Activated gamma-delta T cell (primary cell): ENCODE measurements around the gene ZBTB32.

Experiments used
- DNase-seq: peaks from one replicate; lab custom pipeline; 2025; lab: John Stamatoyannopoulos, UW

ZBTB32 gene

DNA sequence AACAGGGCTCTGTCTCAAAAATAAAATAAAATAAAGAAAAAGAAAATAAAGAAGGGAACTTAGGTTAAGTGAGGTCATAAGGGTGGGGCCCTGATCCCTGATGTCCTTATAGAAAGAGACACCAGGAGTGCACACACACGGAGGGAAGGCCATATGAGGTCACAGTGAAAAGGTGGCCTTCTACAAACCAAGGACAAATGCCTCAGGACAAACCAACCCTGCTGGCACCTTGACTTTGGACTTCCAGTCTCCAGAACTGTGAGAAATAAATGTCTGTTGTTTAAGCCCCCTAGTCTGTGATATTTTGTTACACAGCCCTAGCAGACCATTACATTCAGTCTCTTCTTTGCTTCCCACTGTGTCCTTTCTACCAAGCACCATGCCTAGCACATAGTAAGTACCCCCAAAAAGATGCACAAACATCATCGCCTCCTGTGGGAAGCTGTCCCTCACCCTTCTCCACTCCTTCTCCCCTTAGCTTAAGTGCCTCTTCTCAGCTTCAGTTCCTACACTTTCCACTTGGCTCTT, 8.4 kb upstream of the ZBTB32 start:
- DNase-seq: no peak

DNA sequence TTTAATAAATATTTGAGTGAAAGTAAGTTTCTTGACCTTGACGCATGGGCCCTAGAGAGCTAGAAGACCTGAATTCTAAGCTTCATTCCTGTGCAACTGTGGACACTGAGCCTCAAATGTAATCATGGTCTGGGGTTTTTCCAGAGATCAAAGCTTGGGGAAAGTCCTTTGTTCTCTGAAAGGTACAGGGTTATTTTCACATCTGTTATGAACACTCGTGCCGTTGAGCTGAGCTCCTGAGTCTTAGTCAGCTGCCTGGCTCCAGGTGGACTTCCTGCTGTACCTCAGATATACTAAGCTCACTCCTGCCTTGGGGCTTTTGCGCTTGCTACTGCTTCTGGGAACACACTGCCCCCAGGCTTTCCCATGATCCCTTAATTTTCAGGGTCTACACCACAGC, 7.5 kb upstream of the ZBTB32 start:
- DNase-seq: no peak

DNA sequence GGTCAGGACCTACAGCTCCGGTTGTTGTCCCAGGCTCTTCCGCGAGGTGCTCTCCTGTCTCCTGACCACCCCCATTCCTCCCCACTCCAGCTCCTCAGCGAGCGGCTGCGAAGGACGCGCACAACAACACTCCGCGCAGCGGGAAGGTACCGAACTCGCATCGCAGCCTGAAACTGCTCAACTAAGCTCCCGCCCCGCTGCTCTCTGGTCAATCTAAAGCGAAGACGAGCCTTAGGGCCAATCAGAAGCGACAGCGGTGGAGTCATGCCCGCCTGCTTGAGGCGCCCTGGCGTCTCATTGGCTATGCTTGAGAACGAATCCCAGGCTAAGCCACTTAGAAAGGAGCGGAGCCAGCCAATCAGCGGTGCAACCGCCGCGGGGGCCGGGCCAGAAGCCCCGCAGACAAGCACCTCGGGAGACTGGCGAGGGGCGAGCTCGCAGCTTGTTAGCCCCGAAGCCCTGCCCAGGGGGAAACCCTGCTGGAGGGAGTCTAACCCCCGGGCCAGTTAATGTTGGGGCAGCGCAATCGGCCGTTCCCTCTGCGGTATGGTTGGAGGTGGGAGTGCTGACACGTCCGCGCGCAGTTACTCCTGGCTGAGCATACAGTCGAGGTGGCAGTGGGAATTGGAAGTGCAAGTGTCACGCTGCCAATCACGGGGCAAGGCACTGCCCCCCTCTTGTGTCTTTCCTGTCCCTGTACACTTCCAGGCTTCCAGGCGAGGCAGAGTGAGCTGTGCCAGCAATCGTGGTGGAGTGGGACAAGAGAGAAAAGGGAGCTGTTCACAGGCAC, 1.9 kb upstream of the ZBTB32 start:
- peak; percentile 77 for DNase-seq

DNA sequence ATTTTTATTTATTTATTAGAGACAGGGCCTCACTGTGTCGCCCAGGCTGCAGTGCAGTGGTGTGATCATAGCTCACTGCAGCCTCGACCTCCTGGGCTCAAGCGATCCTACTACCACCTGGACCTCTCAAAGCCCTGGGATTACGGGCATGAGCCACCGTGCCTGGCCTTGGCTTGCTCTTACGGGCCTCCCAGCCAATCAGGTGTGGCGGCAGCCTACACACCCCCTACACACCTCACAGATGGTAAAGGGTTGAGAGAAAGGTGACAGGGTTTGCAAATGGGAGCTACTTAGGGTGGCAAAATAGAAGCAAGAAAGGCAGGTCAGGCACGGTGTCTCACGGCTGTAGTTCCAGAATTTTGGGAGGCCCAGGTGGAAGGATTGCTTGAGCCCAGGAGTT, 1.0 kb upstream of the ZBTB32 start:
- DNase-seq: no peak

DNA sequence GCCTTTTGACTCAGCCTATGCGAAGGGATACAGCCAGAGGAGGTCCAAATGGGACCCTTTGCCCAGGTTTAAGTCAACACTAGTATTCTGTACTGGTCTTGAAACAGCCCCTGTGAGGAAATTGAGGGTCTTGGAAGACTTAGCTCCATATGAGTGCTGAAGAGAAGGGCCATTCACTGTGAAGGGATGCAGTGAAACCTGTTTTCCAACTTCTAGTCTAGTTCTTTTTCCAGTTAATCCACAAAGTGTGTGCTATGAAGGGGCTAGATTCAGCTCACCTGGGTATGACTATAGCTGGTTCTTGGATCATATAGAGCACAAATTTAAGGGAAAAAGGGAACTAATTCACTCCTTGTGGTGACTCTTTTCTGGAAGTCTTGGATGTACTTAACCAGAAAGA, 4.0 kb downstream of the ZBTB32 start:
- no peak for DNase-seq

DNA sequence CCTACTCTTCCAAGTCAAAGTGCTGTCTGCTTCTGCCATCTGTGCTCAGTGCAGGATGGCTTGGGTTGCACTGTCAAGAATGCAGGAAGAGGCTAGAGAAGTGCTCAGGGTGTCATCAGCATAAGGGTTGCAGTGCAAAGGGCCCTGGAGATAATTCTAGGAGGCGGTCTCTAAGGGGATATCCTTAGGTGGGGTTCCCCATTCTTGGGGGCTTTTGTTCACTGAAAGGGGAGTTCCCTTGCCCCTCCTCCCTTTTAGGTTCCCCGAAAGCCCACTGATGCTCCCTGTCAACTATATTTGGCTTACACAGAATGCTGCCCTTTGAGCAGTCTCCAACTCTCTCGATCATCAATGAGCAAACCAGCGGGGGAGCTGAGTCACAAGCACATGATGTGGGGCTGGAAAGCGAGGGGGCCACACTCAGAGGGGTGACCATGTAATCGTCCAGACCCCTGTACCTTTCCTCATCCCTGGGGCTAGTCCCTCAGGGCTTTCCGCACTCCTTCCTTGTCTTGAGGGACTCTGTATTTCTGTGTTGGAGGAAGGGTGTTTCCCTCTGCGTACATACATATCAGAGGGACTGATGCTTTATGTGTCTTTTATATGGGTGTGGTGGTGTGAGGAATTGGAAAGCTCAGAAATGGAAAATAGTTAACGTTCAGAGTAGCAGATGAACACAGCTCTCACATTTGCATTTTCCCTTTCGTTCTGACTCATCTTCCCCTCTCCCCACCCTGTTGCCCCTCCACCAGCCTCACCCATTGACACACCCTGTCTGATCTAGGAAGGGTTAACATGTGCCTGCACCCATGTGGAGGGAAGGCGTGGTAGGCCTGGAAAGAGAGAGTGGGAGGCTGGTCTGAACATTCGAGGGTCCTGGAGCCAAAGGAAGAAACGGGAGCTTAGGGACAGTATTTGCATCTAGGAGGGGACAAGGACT, 6.7 kb downstream of the ZBTB32 start:
- no peak for DNase-seq

DNA sequence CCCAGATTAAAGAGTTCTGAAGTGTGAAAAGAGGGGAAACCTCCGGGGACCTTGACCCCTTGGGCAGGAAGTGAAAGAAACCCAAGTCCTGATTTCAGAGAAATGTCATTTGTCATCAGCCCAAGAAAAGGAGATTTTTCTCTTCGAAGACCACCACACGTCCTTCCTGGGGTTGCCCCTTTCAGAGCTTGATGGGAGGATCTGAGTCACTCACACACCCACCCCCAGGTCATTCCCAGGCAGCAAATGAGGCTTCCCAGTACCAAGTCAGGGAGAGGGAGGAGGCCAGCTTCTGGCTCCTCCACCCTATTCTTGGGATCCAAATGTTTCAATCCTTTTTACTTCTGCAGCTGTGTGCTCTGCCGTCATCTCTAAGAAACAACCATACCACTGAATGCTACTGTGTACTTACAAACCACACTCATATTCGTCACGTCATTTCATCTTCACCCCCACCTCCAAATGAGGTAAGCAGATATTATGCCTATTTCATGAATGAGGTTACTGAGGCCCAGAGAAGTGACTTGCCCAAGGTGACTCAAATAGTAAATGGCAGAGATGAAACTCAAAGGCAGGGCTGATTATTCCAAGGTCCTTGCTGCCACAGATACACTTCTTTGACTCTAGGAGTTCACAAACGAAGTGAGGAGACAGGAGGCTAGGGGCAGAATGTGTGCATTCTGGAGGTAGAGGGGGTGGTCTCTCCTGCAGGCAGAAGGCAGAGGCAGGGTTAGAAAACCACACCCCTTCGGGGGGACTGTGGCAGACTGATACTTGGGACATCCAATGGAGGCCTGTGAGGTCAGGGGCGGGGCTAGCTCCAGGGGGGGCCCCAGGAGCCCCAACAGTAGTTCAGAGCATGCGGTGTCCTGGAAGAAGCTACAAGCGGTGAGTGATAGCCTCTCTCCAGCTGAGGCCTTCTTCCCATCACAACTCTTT, 8.5 kb downstream of the ZBTB32 start:
- DNase-seq: no peak

DNA sequence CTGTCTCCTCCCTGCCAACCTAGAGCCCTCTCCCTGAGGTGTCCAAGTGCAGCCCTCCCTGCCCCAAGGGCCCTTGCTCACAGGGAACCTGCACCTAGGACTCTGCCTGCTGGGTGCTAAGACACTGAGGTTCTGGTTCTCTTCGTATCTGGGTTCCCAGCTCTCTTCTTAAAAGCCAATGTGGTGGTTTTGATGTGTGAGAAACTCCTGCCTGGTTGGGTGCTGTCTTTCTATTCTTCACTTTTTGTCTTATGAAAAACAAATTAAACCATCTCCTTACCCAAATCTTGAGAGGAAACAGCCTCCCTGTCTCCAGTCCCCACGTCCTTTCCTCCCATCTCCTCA, 9.1 kb downstream of the ZBTB32 start:
- no peak for DNase-seq

DNA sequence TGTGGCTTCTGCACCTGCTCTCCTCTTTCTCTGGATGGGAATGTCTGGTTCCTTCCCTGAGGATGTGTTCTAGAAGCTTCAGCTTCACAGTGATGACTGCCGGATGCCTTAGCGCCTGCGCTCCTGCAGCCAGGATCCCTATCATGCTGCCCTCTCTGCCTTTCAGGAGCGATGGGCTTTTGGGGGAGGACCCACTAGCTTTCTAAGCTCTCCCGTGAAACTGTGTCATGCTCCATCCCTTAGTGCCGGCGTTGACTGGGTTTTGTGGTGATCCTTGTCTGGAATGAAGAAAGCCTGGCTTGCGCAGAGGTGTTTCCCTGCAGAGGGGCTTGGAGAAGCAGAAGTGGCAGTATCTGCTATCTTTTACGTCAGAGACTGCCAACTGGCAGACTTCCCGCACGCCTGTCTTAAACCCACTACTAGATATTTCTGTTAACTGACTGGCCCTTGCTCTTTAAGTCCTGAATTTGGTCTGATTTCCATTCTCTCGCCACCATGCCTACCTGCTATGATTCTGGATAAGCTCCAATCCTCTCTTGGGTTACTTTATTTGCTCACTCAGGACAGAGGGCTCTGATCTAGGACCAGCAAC, 9.6 kb downstream of the ZBTB32 start:
- no peak for DNase-seq

DNA sequence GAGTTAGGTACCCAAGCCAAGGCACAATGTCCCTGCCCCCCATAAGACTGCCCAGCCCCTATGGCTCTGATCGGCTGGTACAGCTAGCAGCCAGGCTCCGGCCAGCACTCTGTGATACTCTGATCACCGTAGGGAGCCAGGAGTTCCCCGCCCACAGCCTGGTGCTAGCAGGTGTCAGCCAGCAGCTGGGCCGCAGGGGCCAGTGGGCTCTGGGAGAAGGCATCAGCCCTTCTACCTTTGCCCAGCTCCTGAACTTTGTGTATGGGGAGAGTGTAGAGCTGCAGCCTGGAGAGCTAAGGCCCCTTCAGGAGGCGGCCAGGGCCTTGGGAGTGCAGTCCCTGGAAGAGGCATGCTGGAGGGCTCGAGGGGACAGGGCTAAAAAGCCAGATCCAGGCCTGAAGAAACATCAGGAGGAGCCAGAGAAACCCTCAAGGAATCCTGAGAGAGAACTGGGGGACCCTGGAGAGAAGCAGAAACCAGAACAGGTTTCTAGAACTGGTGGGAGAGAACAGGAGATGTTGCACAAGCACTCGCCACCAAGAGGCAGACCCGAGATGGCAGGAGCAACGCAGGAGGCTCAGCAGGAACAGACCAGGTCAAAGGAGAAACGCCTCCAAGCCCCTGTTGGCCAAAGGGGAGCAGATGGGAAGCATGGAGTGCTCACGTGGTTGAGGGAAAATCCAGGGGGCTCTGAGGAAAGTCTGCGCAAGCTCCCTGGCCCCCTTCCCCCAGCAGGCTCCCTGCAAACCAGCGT, 10.4 kb downstream of the ZBTB32 start:
- DNase-seq: no peak

DNA sequence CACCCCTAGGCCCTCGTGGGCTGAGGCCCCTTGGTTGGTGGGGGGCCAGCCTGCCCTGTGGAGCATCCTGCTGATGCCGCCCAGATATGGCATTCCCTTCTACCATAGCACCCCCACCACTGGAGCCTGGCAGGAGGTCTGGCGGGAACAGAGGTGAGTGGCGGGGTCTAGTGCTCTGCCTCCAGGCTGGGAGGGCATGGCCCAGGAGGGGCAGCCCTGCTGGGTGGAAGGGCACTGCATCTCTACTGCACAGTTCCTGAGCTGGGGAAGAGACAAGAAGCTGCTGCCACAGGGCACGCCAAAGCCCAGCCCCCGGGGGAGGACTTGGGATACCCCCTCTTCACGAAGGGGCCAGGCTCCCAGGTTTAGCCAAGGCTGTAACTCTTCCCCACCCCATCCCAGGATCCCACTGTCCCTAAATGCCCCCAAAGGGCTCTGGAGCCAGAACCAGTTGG, 11.0 kb downstream of the ZBTB32 start:
- no peak for DNase-seq

DNA sequence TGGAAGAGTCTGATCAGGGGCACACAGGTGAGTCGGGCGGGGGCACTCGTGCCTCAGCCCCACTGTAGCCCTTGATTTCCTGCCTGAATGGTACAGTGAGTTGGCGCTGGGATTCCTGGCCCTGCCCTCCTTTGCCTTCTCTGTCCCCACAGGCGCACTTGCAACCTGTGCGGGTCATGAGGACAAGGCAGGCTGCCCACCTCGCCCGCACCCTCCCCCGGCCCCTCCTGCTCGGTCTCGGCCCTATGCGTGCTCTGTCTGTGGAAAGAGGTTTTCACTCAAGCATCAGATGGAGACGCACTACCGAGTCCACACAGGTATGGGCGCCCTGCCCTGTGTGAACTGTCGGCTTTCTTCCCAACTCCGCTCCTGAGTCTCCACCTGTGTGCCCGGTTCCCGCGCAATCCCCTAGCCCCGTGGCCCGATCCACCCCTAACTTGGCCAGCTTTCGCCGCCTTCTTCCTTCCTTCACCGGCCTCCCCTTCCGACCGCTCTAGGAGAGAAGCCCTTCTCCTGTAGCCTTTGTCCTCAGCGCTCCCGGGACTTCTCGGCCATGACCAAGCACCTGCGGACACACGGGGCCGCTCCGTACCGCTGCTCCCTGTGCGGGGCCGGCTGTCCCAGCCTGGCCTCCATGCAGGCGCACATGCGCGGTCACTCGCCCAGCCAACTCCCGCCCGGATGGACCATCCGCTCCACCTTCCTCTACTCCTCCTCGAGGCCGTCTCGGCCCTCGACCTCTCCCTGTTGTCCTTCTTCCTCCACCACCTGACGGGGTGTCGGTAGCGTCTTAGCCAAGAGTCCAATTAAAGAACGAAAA, 11.8 kb downstream of the ZBTB32 start:
- no peak for DNase-seq

DNA sequence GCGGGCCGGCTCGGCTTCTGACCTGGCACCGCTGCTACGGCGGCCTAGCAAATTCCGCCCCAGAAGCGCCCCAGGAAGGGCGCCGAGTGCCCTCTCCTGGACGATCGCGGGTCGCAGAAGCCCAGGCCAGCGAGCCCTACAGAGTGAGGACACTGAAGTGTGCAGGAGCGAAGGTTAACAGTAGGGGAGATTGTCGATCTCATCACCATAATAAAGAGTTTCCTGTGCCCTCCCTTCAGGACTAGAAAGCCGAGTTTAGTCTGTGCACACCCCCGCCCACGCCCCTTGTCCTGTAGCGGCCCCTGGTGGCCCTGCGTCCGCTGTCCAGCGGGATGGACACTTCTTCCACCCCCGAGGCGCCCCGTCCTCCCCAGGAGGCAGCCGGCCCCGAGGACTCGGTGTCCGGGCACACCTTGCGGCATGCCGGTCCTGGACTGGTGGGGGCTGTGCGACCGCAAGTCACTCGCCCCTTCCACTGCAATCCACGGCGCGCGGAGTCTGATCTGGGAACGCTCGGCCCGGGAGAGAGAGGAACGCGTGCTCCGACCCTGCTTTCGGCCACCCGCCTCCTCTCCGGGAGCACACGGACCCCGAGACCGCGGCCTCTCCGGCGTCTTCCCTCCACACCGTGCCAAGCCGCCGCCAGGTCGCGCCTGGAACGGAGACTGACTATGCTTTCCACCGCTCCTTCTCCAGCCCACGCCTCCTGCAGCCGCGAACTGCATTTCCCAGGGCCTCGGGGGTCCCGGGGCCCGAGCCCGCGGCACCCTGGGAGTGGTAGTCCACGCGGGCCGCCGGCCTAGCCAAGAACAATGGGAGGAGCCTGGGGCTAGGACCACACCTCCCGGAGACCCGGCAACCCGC, 12.7 kb downstream of the ZBTB32 start:
- DNase-seq: peak; percentile 93

DNA sequence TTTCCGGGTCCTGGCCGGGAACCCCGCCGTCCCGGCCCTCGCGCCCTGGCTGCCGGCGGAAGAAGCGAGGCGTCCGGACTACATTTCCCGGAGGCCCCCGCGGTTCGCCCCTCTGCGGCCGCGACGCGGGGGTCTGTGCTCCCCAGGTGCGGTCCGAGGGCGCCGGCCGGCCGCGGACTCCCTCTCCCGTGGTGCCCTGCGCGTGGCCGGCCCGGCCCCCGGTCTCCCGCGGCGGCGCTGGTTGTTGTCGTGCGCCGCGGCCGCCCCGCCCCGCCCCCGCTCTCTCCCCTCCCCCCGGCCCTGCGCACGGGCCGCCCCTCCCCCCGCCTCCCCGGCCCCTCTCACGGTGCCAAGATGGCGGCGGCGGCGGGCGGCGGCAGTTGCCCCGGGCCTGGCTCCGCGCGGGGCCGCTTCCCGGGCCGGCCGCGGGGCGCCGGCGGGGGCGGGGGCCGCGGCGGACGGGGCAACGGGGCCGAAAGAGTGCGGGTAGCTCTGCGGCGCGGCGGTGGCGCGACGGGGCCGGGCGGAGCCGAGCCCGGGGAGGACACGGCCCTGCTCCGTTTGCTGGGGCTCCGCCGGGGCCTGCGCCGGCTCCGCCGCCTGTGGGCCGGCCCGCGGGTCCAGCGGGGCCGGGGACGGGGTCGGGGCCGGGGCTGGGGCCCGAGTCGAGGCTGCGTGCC, 13.4 kb downstream of the ZBTB32 start, which contains the start of gene KMT2B:
KMT2B (plus strand) TSS at position 339 of the 680 bp plus-strand sequence; CDS start at position 355, 16 bp downstream.
- DNase-seq: no peak

DNA sequence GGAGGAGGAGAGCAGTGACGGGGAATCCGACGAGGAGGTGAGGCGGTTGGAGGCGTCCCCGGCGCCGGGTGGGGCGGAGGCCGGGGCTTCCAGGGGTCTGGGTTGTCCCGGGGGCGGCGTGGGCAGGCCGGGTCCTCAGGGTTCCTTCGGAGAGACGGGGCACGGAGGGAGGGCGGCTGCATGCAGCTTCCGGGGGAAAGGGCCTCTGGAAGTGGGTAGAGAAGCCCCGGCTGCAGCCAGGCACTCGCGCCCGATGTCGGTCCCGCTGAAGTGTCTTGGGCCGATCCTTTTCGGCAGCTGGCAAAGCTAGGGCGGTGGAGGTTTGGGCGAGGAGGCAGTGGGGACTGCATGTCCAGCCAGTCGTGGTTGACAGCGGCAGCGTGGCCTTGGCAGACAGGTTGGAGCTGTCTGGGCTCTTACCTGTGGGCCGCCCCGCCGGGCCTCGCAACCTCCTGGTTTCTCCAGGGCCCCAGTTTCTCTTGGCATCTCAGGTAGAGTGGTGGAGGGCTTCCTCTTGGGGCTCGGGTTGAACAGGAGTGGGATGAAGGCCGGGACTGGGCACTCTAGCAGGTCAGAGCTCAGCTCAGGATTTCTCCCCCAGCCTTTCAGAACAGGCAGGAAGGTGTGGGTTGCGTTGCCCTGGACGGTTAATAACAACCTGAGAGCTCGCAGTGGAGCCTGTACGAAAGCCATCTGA, 14.1 kb downstream of the ZBTB32 start:
- peak; percentile 39 for DNase-seq

DNA sequence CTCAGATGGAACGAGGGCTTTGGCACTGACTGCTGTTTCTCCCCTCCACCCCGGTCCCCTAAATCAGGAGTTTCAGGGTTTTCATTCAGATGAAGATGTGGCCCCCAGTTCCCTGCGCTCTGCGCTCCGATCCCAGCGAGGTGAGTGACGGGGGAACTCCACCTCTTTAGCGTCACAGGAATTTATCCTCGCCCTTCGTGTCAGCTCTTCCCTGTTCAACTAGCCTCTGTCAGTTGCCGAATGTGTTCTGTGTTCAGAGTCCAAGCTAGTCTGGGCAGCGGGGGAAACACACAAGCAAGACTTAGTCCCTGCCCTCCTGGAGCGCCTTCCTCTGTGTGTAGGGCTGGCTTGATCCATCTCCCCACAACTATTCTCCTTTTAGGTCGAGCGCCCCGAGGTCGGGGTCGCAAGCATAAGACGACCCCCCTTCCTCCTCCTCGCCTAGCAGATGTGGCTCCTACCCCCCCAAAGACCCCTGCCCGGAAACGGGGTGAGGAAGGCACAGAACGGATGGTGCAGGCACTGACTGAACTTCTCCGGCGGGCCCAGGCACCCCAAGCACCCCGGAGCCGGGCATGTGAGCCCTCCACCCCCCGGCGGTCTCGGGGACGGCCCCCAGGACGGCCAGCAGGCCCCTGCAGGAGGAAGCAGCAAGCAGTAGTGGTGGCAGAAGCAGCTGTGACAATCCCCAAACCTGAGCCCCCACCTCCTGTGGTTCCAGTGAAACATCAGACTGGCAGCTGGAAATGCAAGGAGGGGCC, 15.2 kb downstream of the ZBTB32 start:
- DNase-seq: no peak

DNA sequence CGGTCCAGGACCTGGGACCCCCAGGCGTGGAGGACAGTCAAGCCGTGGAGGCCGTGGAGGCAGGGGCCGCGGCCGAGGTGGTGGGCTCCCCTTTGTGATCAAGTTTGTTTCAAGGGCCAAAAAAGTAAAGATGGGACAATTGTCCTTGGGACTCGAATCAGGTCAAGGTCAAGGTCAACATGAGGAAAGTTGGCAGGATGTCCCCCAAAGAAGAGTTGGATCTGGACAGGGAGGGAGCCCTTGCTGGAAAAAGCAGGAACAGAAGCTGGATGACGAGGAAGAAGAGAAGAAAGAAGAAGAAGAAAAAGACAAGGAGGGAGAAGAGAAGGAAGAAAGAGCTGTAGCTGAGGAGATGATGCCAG, 15.8 kb downstream of the ZBTB32 start:
- no peak for DNase-seq
